Mesendoderm (in vitro differentiated cells): ENCODE measurements around the gene ARID3B.

Experiments
- DNase-seq: peaks from one replicate; pipeline ENCODE4 v3.0.0; 2013
- H2AK5ac ChIP-seq: 2 replicates; pipeline ENCODE4 v1.6.1; 2013; ENCODE audit warnings: low read length, inconsistent platforms
- H2BK120ac ChIP-seq: 2 replicates; pipeline ENCODE4 v1.6.1; 2013; ENCODE audit warnings: low read depth, mild to moderate bottlenecking, low read length, moderate library complexity, mixed read lengths
- H2BK15ac ChIP-seq: replicated peaks from 2 replicates; pipeline ENCODE4 v1.6.1; 2013; ENCODE audit warnings: low read depth, mild to moderate bottlenecking, moderate library complexity
- H2BK5ac ChIP-seq: 2 replicates; pipeline ENCODE4 v1.6.1; 2013; ENCODE audit warnings: low read length, inconsistent platforms
- H3K18ac ChIP-seq: 2 replicates; pipeline ENCODE4 v1.6.1; 2013; ENCODE audit warnings: mild to moderate bottlenecking, low read length, mixed read lengths
- H3K23ac ChIP-seq: one replicate; pipeline ENCODE4 v1.6.1; 2013; ENCODE audit warnings: low read length
- H3K27ac ChIP-seq: 2 replicates; pipeline ENCODE4 v1.5.1; 2013; ENCODE audit warnings: low read depth, mild to moderate bottlenecking, inconsistent platforms, low read length, moderate library complexity
- H3K27me3 ChIP-seq: 2 replicates; pipeline ENCODE4 v1.6.1; 2013; ENCODE audit warnings: low read length, control low read depth, mild to moderate bottlenecking, inconsistent platforms; ENCODE audit not compliant: insufficient read depth, poor library complexity
- H3K36me3 ChIP-seq: 2 replicates; pipeline ENCODE4 v1.6.1; 2013; ENCODE audit warnings: low read length, inconsistent platforms; ENCODE audit not compliant: control insufficient read depth, insufficient read depth
- H3K4ac ChIP-seq: one replicate; pipeline ENCODE4 v1.6.1; 2013; ENCODE audit warnings: low read depth, mild to moderate bottlenecking, low read length, moderate library complexity
- H3K4me1 ChIP-seq: 2 replicates; pipeline ENCODE4 v1.6.1; 2013; ENCODE audit warnings: low read depth, low read length, inconsistent platforms; ENCODE audit not compliant: control insufficient read depth
- H3K4me2 ChIP-seq: 2 replicates; pipeline ENCODE4 v1.6.1; 2013; ENCODE audit warnings: low read length
- H3K4me3 ChIP-seq: 2 replicates; pipeline ENCODE4 v1.5.1; 2013; ENCODE audit warnings: mild to moderate bottlenecking, low read length
- H3K56ac ChIP-seq: one replicate; pipeline ENCODE4 v1.6.1; 2013; ENCODE audit warnings: low read length
- H3K79me1 ChIP-seq: 2 replicates; pipeline ENCODE4 v1.6.1; 2013; ENCODE audit warnings: low read length, inconsistent platforms
- H3K79me2 ChIP-seq: 2 replicates; pipeline ENCODE4 v1.6.1; 2013; ENCODE audit warnings: mild to moderate bottlenecking, low read length; ENCODE audit not compliant: control insufficient read depth, insufficient read depth
- H3K9ac ChIP-seq: 2 replicates; pipeline ENCODE4 v1.6.1; 2013; ENCODE audit warnings: low read length, inconsistent platforms
- H4K5ac ChIP-seq: one replicate; pipeline ENCODE4 v1.6.1; 2013; ENCODE audit warnings: low read length
- H4K8ac ChIP-seq: one replicate; pipeline ENCODE4 v1.6.1; 2013; ENCODE audit warnings: low read depth, mild to moderate bottlenecking, control low read depth, low read length, moderate library complexity
- WGBS: extraction: QIAGEN DNeasy Blood & Tissue Kit; methylation state at CpG from one replicate; pipeline ENCODE4 v1.1.7; 2013; ENCODE audit warnings: low lambda C conversion rate, missing lambda C conversion rate; ENCODE audit not compliant: insufficient coverage; ENCODE audit errors: extremely low coverage; 5-methylcytosine and 5-hydroxymethylcytosine counted together

Gene ARID3B

GRCh38 chr15:74630284-74631086 lies 89.5 kb downstream of the ARID3B start:
- Histone ChIP-seq H4K5ac (no peak overlapping the region), H3K9ac (no peak overlapping the region), H3K27ac (no peak overlapping the region), H3K36me3 (peaks cover 9% of the 10 kb centered on the region), H3K4ac (no peak overlapping the region), H3K79me2 (no peaks in the 10 kb centered on the region), H2BK15ac (no peak overlapping the region), H3K56ac (no peak overlapping the region), H2AK5ac (no peak overlapping the region), H3K79me1 (no peaks in the 10 kb centered on the region), H3K23ac (no peak overlapping the region), H3K4me1 (no peaks in the 10 kb centered on the region), H3K18ac (no peak overlapping the region), H2BK120ac (no peak overlapping the region), H4K8ac (no peak overlapping the region), H3K27me3 (no peaks in the 10 kb centered on the region), H3K4me2 (no peak overlapping the region), H3K4me3 (no peak overlapping the region), H2BK5ac (no peak overlapping the region)
- no CpG with 5 or more reads among the region's 6 CpGs for WGBS
- no peak for DNase-seq

GRCh38 chr15:74631087-74631385 lies 90.0 kb downstream of the ARID3B start:
- DNase-seq, result no peak
- Histone ChIP-seq H3K79me1 (no peaks in the 10 kb centered on the region), H3K27ac (no peak overlapping the region), H3K23ac (no peak overlapping the region), H4K8ac (no peak overlapping the region), H2AK5ac (no peak overlapping the region), H3K9ac (no peak overlapping the region), H3K4me2 (no peak overlapping the region), H3K4me3 (no peak overlapping the region), H2BK15ac (no peak overlapping the region), H3K56ac (no peak overlapping the region), H2BK120ac (no peak overlapping the region), H3K4ac (no peak overlapping the region), H3K79me2 (no peaks in the 10 kb centered on the region), H2BK5ac (no peak overlapping the region), H3K18ac (no peak overlapping the region), H4K5ac (no peak overlapping the region), H3K27me3 (no peaks in the 10 kb centered on the region), H3K36me3 (peaks cover 9% of the 10 kb centered on the region), H3K4me1 (no peaks in the 10 kb centered on the region)
- no CpG with 5 or more reads among the region's 3 CpGs for WGBS

GRCh38 chr15:74631408-74631807 lies 90.4 kb downstream of the ARID3B start:
- Histone ChIP-seq H3K56ac (no peak overlapping the region), H2AK5ac (no peak overlapping the region), H3K27ac (no peak overlapping the region), H3K23ac (no peak overlapping the region), H3K18ac (no peak overlapping the region), H2BK120ac (no peak overlapping the region), H2BK5ac (no peak overlapping the region), H3K4me3 (no peak overlapping the region), H3K4me2 (no peak overlapping the region), H3K79me2 (no peaks in the 10 kb centered on the region), H4K5ac (no peak overlapping the region), H4K8ac (no peak overlapping the region), H3K4ac (no peak overlapping the region), H3K4me1 (no peaks in the 10 kb centered on the region), H2BK15ac (no peak overlapping the region), H3K9ac (no peak overlapping the region), H3K36me3 (peaks cover 9% of the 10 kb centered on the region), H3K79me1 (no peaks in the 10 kb centered on the region), H3K27me3 (no peaks in the 10 kb centered on the region)
- no CpG with 5 or more reads among the region's 3 CpGs for WGBS
- DNase-seq, result no peak

- Histone ChIP-seq H3K36me3 (peaks cover 9% of the 10 kb centered on the region), H4K8ac (no peak overlapping the region), H3K23ac (no peak overlapping the region), H2BK15ac (no peak overlapping the region), H3K9ac (no peak overlapping the region), H3K4me3 (no peak overlapping the region), H4K5ac (no peak overlapping the region), H2BK5ac (no peak overlapping the region), H3K79me2 (no peaks in the 10 kb centered on the region), H3K18ac (no peak overlapping the region), H3K79me1 (no peaks in the 10 kb centered on the region), H2AK5ac (no peak overlapping the region), H2BK120ac (no peak overlapping the region), H3K27me3 (no peaks in the 10 kb centered on the region), H3K4ac (no peak overlapping the region), H3K4me2 (no peak overlapping the region), H3K4me1 (no peaks in the 10 kb centered on the region), H3K27ac (no peak overlapping the region), H3K56ac (no peak overlapping the region)
- peak; percentile 65 for DNase-seq
- no CpG with 5 or more reads among the region's 8 CpGs for WGBS
These were observed 91.0 kb downstream of the ARID3B start for GRCh38 chr15:74631935-74632560.

- Histone ChIP-seq H2AK5ac (no peak overlapping the region), H3K27ac (no peak overlapping the region), H3K9ac (no peak overlapping the region), H2BK120ac (no peak overlapping the region), H3K79me2 (no peaks in the 10 kb centered on the region), H3K56ac (no peak overlapping the region), H2BK5ac (no peak overlapping the region), H3K36me3 (peaks cover 6% of the 10 kb centered on the region), H3K27me3 (no peaks in the 10 kb centered on the region), H4K8ac (no peak overlapping the region), H3K79me1 (no peaks in the 10 kb centered on the region), H2BK15ac (no peak overlapping the region), H3K23ac (no peak overlapping the region), H3K4me2 (no peak overlapping the region), H3K18ac (no peak overlapping the region), H3K4ac (no peak overlapping the region), H3K4me1 (no peaks in the 10 kb centered on the region), H4K5ac (no peak overlapping the region), H3K4me3 (no peak overlapping the region)
- no peak for DNase-seq
- no CpG with 5 or more reads among the region's 9 CpGs for WGBS
These were observed 91.6 kb downstream of the ARID3B start for GRCh38 chr15:74632601-74633000.

- Histone ChIP-seq H3K18ac (no peak overlapping the region), H4K8ac (no peak overlapping the region), H3K23ac (no peak overlapping the region), H3K27me3 (no peaks in the 10 kb centered on the region), H3K4me2 (no peak overlapping the region), H3K79me2 (no peaks in the 10 kb centered on the region), H2BK120ac (no peak overlapping the region), H2AK5ac (no peak overlapping the region), H2BK15ac (no peak overlapping the region), H3K4ac (no peak overlapping the region), H3K56ac (no peak overlapping the region), H3K27ac (no peak overlapping the region), H3K4me3 (no peak overlapping the region), H3K9ac (no peak overlapping the region), H4K5ac (no peak overlapping the region), H3K36me3 (peaks cover 2% of the 10 kb centered on the region), H2BK5ac (no peak overlapping the region), H3K4me1 (no peaks in the 10 kb centered on the region), H3K79me1 (no peaks in the 10 kb centered on the region)
- WGBS, result no CpG with 5 or more reads among the region's 2 CpGs
- DNase-seq, result no peak
These were observed 92.8 kb downstream of the ARID3B start for GRCh38 chr15:74633781-74634180.
